RCC 7860 (cell line): Measurements from ENCODE around the gene ADIPOR2.
"Not testable (repeated sequence)": the region's sequence is repeated elsewhere in the genome, so short reads cannot be mapped to it uniquely, and the experiment has no call there.

Source experiments
- DNase-seq: peaks from one replicate; pipeline ENCODE4 v3.0.0-alpha.2; 2015; ENCODE audit warnings: low spot score
- FAIRE-seq: peaks from 2 replicates; lab custom pipeline; 2012; peaks lifted over from hg19 to GRCh38; lab: Jason Lieb, UNC

Gene ADIPOR2

DNA sequence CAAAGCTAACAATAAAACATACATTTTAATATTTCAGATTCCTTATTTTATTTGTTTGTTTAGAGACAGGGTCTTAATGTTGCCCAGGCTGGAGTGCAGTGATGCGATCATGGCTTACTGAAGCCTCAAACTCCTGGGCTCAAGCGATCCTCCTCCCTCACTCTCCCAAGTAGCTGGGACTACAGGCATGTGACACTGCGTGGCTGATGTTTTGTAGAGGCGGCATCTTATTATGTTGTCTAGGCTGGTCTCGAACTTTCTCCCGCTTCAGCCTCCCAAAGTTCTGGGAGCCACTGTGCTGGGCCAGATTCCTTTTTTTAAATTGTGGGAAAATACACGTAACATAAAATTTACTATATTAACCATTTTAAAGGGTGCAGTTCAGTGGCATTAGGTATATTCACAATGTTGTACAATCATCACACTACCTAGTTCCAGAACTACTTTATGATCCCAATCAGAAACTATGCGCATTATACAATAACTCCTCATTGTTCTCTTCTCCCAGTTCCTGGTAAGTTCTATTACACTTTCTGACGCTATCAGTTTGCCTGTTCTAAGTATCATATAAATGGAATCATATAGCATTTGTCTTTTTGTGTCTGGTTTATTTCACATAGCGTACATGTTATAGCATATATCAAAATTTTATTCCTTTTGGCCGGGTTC, 40.3 kb downstream of the ADIPOR2 start:
- DNase-seq: no peak
- FAIRE-seq: no peak

DNA sequence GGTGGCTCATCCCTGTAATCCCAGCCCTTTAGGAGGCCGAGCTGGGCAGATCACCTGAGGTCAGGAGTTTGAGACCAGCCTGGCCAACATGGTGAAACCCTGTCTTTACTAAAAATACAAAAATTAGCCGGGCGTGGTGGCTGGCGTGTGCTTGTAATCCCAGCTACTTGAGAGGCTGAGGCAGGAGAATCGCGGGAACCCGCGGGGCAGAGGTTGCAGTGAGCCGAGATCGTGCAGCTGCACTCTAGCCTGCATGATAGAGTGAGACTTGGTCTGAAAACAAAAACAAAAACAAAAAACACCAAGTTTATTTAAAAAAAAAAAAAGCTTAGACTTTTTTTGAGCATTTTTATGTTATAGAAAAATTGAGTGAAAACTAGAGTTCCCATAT, 40.8 kb downstream of the ADIPOR2 start:
- not testable (repeated sequence) for FAIRE-seq, DNase-seq

DNA sequence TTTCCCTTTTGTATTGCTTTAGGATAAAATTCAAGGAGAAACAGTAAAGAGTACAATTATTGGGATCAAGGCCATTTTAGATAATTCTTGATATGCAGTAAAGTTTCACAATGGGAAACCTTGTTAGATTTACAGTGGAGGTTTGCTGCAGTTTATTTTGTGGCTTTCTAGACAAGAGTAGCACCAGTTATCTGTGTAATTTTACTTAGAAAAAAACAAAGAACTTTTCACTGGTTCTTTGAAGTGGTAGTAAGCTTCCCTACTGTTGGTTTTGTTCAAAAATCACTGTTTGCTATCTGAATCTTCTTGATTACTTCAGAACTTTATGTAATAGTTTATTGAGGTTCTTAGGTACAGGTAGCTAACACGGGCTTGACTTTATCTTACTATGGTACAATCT, 42.0 kb downstream of the ADIPOR2 start:
- FAIRE-seq (no peak), DNase-seq (no peak)

DNA sequence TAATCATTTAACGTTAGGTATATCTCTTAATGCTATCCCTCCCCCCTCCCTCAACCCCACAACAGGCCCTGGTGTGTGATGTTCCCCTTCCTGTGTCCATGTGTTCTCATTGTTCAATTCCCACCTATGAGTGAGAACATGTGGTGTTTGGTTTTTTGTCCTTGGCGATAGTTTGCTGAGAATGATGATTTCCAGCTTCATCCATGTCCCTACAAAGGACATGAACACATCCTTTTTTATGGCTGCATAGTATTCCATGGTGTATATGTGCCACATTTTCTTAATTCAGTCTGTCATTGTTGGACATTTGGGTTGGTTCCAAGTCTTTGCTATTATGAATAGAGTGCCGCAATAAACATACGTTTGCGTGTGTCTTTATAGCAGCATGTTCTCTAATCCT, 42.8 kb downstream of the ADIPOR2 start:
- FAIRE-seq, DNase-seq: not testable (repeated sequence)

DNA sequence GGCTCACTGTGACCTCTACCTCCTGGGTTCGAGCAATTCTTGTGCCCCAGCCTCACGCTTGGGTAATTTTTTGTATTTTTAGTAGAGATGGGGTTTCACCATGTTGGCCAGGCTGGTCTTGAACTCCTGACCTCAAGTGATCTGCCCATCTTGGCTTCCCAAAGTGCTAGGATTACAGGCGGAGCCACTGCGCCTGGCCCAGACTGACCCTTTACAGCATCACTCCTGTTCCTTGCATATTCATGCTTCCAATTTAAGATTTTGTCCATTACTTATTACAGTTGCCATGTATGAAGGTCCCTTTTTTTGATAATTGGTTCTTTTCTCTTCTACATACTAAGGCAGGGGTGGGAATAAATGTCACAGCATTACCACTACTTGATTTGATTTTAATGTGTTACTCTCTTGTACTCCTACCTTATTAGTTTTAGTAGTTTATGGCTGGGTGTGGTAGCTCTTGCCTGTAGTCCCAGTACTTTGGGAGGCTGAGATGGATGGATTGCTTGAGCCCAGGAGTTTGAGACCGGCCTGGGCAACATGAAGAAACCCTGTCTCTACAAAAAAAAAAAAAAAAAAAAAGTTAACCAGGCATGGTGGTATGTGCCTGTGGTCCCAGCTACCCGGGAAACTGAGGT, 46.9 kb downstream of the ADIPOR2 start:
- DNase-seq: no peak
- FAIRE-seq: no peak

DNA sequence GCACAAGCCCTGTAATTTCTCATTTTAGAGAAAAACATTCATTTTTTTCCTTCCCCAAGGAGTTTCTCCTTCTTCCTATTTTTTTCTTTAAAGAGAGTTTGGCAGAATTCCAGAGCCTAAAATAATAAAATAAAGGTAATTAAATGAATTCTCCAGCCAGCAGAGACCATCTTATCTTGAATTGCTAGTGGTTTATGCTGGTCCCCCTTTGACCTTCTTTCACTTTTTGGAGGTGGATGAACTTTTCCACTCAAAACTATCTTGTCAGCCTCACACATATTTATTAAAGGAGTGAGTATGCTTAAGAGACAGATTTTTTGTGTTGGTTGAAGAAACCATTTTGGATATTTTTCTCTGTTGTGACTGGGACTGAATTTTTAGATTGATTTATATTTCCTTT, 47.6 kb downstream of the ADIPOR2 start:
- no peak for FAIRE-seq
- no peak for DNase-seq

DNA sequence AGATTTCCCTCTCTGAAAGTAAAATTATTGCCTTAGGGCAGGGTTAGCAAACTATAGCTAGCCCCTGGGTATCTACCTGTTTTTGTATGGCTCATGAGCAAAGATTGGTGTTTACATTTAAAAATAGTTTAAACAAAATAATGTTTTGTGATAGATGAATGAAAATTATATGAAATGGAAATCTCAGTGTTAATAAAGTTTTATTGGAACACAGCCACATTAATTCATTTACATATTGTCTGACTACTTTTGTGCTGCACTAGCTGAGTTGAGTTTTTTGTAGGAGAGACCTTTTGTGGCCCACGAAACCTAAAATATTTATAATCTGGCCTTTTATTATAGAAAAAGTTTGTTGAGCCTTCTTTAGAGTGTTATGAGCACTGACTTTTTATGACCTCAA, 48.5 kb downstream of the ADIPOR2 start:
- FAIRE-seq: no peak

DNA sequence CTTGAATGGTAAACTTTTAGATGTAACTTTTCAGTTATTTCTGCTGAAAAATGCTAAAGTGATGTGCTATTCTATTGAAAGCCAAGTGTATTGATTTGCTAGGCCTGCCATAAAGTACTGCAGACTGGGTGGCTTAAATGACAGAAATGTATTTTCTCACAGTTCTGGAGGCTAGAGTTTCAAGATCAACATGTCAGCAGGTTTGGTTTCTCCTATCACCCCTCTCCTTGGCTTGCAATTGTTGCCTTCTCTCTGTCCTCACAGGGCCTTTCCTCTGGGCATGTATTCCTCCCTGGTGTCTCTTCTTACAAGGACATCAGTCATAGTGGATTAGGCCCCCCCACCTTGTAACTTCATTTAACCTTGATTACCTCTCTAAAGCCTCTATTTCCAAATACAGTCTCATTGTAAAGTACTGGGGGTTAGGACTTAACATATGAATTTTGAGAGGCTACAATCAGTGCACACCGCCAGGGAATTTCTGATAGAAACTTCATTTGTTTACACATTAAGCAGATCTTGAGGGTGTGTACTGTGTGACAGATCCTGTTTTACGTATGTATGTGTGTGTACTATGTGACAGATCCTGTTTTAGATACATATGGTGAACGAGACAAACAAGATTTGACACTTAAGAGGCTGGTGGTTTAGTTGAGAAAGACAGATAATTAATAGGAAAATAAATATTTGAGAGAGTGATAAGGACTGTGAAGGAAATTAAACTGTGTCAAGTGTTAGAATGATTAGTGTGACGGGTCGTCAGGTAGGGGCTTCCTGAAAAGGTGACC, 49.5 kb downstream of the ADIPOR2 start:
- FAIRE-seq (no peak), DNase-seq (no peak)

More for the DNA sequence above, 48.5 kb downstream of the ADIPOR2 start:
- DNase-seq: no peak

DNA sequence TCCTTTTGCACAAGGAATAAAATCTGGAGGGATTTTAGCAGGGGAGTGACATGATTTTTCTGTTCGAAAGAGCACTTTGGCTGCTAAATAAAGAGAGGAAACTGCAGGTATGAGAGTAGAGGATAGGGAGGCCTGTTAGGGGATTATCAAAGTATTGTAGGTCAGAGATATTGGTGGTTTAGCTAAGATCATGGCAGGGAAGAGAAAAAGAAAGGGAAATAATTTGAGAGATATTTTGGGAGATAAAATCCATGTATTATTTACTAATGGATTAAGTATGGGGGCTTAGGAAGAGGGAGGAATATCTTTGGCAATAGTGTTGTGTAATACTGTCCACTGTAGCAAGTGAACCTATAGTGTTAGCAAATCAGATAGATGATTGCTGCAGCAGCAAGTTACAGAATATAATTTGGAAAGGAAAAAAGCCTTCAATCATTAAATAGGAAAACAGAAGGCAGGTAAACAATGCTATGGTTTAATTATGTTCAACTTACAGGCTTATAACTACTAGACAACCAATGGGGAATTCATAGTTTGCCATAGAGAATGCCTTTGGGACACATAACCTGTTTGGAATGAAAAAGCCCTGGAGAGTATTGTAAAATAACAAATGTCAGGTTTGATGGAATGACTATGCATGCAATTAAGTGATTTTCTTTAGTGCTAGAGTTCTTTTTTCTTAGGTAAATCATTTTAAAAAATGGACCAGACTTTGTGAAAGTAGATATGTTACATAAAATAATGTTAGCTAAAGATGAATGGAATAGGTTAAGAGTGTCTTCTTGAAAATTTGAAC, 50.5 kb downstream of the ADIPOR2 start:
- no peak for DNase-seq
- FAIRE-seq: no peak

DNA sequence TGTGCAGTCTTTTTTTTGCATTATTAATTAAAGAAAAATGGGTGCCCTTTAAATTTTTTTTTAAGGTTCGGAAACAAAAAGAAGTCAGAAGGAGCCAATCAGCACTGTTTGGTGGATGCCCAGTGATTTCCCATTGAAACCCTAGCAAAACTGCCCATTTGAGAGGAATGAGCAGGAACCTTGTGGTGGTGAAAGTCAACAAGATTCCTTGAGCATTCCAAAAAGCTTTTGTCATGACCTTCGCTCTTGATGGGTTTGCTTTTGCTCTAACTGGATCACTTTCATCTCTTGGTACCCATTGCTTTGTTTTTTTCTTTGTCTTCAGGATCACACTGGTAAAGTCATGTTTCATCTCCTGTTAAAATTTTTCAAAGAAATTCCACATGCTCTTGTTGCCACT, 54.1 kb downstream of the ADIPOR2 start:
- FAIRE-seq (no peak), DNase-seq (no peak)

DNA sequence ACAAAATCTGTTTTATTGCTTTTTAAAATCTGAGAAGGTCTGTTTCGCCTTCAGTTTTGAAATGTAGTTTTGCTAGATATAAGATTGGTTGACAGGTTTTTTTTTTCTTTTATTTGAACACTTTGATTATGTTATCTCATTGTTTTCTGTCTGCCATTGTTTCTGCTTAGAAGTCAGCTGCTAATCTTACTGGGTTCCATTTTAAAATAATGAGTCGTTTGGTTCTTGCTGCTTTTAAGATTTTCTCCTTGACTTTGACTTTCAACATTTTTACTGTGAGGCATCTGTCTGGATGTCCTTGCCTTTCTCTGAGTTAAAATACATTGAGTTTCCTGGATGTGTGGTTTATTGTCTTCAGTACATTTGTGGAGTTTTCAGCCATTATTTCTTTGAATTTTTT, 56.7 kb downstream of the ADIPOR2 start:
- DNase-seq (no peak), FAIRE-seq (no peak)

DNA sequence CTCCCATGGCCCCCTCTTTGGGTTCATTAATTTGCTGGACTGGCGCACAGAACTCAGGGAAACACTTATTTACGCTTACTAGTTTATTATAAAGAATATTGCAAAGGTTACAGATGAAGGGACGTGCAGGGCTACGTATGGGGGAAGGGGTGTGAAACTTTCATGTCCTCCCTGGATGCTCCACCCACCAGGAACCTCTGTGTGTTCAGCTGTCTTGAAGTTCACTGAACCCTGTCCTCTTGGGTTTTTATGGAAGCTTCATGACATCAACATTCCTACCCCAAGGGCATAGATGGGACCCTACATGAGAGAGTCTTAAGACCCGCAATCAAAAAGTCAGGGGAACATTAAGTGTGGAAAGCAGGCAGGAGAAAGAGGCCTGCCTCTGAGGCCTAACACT, 58.1 kb downstream of the ADIPOR2 start:
- FAIRE-seq: no peak

DNA sequence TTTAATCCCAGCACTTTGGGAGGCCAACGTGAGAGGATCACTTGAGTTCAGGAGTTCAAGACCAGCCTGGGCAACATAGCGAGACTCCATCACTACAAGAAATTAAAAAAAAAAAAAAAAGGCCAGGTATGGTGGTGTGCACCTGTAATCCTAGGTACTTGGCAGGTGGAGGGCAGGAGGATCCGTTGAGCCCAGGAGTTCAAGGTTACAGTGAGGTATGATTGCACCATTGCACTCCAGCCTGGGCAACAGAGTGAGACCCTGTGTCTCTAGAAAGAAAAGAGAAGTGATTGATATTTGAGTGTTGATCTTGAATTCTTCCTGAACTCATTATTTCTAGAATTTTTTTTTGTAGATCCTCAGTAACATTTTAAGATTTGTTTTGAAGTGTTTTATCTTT, 59.4 kb downstream of the ADIPOR2 start:
- FAIRE-seq (no peak), DNase-seq (no peak)

More for the DNA sequence above, 58.1 kb downstream of the ADIPOR2 start:
- no peak for DNase-seq

DNA sequence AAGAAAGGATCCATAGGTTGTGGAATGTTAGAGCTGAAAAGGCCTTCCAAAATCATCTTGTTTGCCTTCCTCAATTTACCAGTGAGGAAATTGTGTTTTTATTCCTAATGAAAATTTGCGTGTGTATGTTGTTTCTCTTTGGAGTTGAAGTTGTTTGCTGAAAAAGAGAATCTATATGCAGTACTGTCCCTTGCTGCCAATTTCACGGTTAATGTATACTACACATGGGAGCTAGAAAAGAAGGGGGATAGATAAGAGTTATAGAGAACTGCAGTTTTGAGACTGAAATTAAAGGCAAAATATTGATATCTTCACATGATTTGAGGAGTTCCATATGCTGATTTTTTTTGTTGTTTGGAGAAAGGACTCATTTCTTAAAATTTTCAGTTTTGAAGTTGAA, 67.5 kb downstream of the ADIPOR2 start:
- FAIRE-seq (no peak), DNase-seq (no peak)

DNA sequence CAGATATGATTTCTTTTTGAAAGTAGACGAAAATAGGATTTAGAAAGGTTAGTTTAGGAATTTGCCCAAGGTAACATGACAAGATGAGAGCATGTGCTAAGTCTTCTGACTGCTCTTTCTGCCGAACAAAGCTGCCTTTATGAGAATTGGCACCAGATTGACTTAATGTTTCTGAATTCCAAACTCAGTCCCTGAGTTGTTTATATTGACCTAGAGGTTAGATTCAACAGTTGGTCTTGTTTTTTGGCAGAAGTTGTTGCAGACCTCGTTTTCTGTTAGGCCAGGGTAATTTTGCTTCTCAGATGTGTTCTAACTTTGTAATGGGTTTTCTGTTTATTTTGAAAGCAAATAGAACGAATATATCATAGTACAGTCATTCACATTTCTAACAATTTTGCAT, 68.0 kb downstream of the ADIPOR2 start:
- DNase-seq (no peak), FAIRE-seq (no peak)

DNA sequence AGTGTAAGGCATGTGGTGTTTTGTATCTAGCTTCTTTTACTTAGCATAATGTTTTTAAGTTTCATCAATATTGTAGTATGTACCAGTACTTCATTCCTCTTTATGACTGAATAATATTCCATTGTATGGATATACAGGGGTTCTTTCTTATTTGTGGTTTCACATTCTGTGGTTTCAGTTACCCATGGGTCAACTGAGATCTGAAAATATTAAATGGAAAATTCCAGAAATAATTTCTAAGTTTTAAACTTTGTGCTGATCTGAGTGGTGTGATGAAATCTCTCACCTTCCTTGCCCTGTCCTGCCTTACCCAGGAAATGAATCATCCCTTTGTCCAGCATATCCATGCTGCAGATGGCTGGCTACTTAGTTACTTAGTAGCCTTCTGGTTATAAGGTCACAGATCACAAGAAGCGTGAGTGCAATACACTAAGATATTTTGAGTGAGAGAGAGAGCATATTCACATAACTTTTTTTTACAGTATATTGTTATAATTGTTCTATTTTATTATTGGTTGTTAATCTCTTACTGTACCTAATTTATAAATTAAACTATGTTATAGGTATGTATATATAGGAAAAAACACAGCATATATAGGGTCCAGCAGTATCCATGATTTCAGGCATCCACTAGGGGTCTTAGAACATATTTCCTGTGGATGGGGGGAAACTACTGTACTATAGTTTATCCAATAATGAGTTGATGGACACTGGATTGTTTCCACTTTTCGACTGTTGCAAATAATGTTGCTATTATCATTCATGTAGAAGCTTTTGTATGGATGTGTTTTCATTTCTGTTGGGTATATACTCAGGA, 69.9 kb downstream of the ADIPOR2 start:
- peak; percentile 88 for DNase-seq

DNA sequence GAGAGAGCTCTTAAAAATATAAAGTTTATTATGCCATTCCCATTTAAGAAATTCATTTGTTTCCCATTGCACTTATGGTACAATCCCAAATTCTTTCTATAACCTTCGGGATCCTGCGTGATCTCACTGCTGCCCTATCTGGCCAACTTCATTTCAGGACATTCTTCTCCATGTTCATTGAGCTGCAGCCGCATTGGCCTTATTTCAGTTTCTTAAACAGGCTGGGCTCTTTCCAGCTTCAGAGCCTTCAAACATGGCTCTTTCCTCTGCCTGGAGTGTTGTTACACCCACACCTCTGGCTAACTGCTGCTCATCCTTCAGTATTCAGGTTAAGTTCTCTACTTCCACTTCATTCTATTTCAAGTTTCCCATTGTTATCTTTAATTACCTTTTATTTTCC, 71.0 kb downstream of the ADIPOR2 start:
- DNase-seq (no peak), FAIRE-seq (no peak)

More for the DNA sequence above, 69.9 kb downstream of the ADIPOR2 start:
- peak; percentile 99 for FAIRE-seq

DNA sequence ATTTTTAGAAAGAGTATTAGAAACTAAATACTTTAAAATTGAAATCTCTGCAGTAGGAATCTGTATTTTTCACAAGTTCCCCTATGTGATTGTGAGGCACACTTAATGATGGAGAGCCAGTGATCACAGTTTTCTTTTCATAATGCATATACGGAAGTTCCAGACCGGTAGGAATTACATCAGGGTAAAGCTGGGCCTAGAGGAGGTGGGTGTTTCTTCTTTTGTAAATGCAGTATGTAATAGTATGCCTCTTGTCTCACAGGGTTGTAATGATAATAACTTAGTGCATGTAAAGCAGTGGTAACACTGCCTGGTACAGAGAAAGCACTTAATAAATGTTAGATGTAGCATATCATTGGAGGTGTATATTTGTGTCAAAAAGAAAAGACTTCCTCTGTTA, 72.3 kb downstream of the ADIPOR2 start:
- no peak for FAIRE-seq
- no peak for DNase-seq

DNA sequence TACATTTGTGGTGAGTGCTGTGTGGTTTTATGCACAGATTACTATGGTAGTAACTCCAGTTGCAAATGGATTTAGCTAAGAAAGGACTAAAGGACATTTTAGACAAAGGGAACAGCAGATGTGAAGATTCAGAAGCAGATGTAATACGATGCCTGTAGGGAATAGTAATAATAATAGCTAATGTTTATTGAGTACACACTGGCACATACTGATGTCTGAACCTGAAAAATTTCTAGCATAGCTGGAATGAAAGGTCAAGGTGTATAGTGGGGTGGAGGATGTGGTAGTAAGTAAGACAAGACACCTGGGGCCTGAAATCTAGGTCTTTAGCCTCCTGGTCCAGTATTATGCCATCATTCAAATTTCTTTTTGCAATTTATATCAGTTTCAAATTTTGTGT, 75.2 kb downstream of the ADIPOR2 start:
- no peak for FAIRE-seq
- DNase-seq: no peak

DNA sequence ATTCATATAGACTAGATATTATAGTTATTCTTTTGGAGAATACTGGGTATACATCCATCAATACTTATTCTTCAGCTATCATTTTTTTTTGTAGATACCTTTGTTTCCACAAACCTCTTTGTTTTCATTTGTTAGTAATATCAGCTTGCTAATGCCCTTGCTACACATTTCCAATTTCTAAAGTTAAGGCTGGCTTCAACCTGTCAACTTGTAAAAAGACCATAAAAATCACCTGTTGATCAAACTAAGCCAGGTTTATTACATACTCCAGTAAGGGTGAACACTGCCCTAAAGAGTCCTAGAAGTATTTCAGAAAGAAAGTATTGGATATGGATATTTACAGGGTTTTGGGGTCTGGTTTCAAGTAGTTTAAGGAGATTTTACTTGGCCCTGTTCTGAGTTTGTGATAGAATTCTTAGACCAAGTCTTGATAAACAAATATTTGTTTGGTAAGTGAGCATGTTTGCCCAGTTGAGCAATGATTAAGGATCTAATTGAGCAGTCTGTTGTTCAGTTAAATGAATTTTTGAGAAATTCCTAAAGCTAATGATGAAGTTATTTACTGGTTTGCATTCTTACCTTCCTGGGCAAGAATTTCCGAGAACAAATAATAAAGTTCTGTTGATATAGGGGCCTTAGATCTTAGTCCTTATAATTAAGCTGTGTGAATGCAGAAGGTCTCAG, 76.7 kb downstream of the ADIPOR2 start:
- DNase-seq: no peak
- no peak for FAIRE-seq
